HepG2 (cell line): ENCODE measurements around the gene SLC5A5. TPM values are rescaled to one million over a fixed set of nuclear protein-coding genes. Genes with fewer than 3 reads are reported as not detected.

Experiments
- FOXC1 ChIP-seq: sonication (generic); formaldehyde crosslinking; IDR thresholded peaks from 2 replicates; pipeline ENCODE4 v1.8.0; 2022; ENCODE audit warnings: mild to moderate bottlenecking, missing genetic modification reagents, borderline replicate concordance
- FOXP1 ChIP-seq, 2 experiments: fragments of 450-650 bp in 1 of 2; IDR thresholded peaks; 2 replicates each; pipeline ENCODE4 v1.6.1; 2017 to 2018; ENCODE audit warnings: antibody characterized with exemption in 1 of 2
- KAT7 ChIP-seq: IDR thresholded peaks from 2 replicates; pipeline ENCODE4 v1.6.1; 2018; ENCODE audit warnings: borderline replicate concordance, missing compliant biosample characterization
- KAT8 ChIP-seq: IDR thresholded peaks from 2 replicates; pipeline ENCODE4 v1.6.1; 2016; ENCODE audit warnings: missing genetic modification reagents, missing compliant biosample characterization
- POGZ ChIP-seq: sonication (generic); formaldehyde crosslinking; IDR thresholded peaks from 2 replicates; pipeline ENCODE4 v1.4.0; 2020; ENCODE audit warnings: mild to moderate bottlenecking, missing genetic modification reagents
- RARA ChIP-seq: IDR thresholded peaks from 2 replicates; pipeline ENCODE4 v1.6.1; 2016; ENCODE audit warnings: missing genetic modification reagents, missing compliant biosample characterization
- RXRB ChIP-seq: IDR thresholded peaks from 2 replicates; pipeline ENCODE4 v1.6.1; 2016; ENCODE audit warnings: borderline replicate concordance, missing genetic modification reagents, missing compliant biosample characterization
- SKI ChIP-seq: fragments of 450-650 bp; IDR thresholded peaks from one replicate; pipeline ENCODE4 v1.6.1; 2018; ENCODE audit warnings: mild to moderate bottlenecking; ENCODE audit not compliant: partially characterized antibody
- SMAD1 ChIP-seq: sonication (generic); formaldehyde crosslinking; IDR thresholded peaks from 2 replicates; pipeline ENCODE4 v1.4.0; 2020; ENCODE audit warnings: missing genetic modification reagents, low read depth, mild to moderate bottlenecking, borderline replicate concordance
- TAF15 ChIP-seq: fragments of 200-400 bp; formaldehyde crosslinking; IDR thresholded peaks from one replicate; pipeline ENCODE4 v1.6.1; 2018; ENCODE audit warnings: mild to moderate bottlenecking, low read depth, low read length; ENCODE audit not compliant: poor library complexity, severe bottlenecking
- ZBTB3 ChIP-seq: sonication (generic); formaldehyde crosslinking; IDR thresholded peaks from 2 replicates; pipeline ENCODE4 v1.4.0; 2020; ENCODE audit warnings: low read depth, mild to moderate bottlenecking, moderate library complexity, missing genetic modification reagents, borderline replicate concordance
- ZBTB33 ChIP-seq: sonication (generic); formaldehyde crosslinking; IDR thresholded peaks from 2 replicates; pipeline ENCODE4 v1.4.0; 2020; ENCODE audit warnings: missing genetic modification reagents
- ZNF18 ChIP-seq: sonication (generic); formaldehyde crosslinking; IDR thresholded peaks from 2 replicates; pipeline ENCODE4 v1.8.0; 2022; ENCODE audit warnings: mild to moderate bottlenecking, missing genetic modification reagents; ENCODE audit not compliant: insufficient replicate concordance
- ZNF572 ChIP-seq: sonication (generic); formaldehyde crosslinking; IDR thresholded peaks from 2 replicates; pipeline ENCODE4 v1.5.1; 2020; ENCODE audit warnings: mild to moderate bottlenecking, missing genetic modification reagents
- ZNF660 ChIP-seq: sonication (generic); formaldehyde crosslinking; IDR thresholded peaks from 2 replicates; pipeline ENCODE4 v1.5.1; 2020; ENCODE audit warnings: mild to moderate bottlenecking, low read depth, missing genetic modification reagents, borderline replicate concordance
- ZNF691 ChIP-seq: sonication (generic); formaldehyde crosslinking; IDR thresholded peaks from 2 replicates; pipeline ENCODE4 v1.4.0; 2020; ENCODE audit warnings: missing genetic modification reagents, low read depth, mild to moderate bottlenecking, borderline replicate concordance
- polyA plus RNA-seq, 8 experiments: library from polyadenylated mRNA; depleted of rRNA in 3 of 8; stranded (reverse) in 7 of 8; unstranded in 1 of 8; fragments of >200 nt; fragmentation: Illumina TruSeq in 4 of 8; extraction: Trizol in 4 of 8; gene quantifications; 2 replicates each; pipeline versions ENCODE4 v1.2.1 to v1.2.3, GENCODE V29; 2011 to 2016; ENCODE audit warnings: low read depth in 4 of 8, missing spikeins in 1 of 8, mixed read lengths in 1 of 8; ENCODE audit not compliant: insufficient read depth in 1 of 8
- total RNA-seq, 5 experiments: library from RNA; depleted of rRNA; stranded (reverse); fragments of >200 nt; fragmentation: Illumina TruSeq; extraction: Trizol; gene quantifications; 2 replicates each; pipeline ENCODE4 v1.2.3, GENCODE V29; 2016; ENCODE audit warnings: low read depth in 1 of 5

Gene SLC5A5
- total and polyA plus RNA-seq, 2 of the 13 experiments (the other 11 are each of a cell fraction or from before 2014, with no cell fraction given), result not detected

GRCh38 chr19:17889609-17890214, 18.0 kb downstream of the SLC5A5 start (continued):
- no peak for TF ChIP-seq ZNF691 (CRISPR knock-in tag)
- no peak for TF ChIP-seq KAT7 (CRISPR knock-in tag)
- peak; percentile 43; the same call in 1 of the 2 replicates for TF ChIP-seq RXRB (CRISPR knock-in tag)
- TF ChIP-seq ZBTB33, result no peak
- TF ChIP-seq KAT8 (CRISPR knock-in tag), result peak; percentile 46; the same call in 1 of the 2 replicates
- 0 out of 2 replicates have a peak, but pooled peaks have one; percentile 25 for TF ChIP-seq FOXC1 (CRISPR knock-in tag)
- no peak for TF ChIP-seq TAF15
- TF ChIP-seq SKI, result no peak
- no peak for TF ChIP-seq POGZ (CRISPR knock-in tag)
- peak; percentile 36; the same call in 1 of the 2 replicates for TF ChIP-seq RARA (CRISPR knock-in tag)
- no peak for TF ChIP-seq ZNF18 (CRISPR knock-in tag)
- no peak for TF ChIP-seq ZNF660 (CRISPR knock-in tag)
- no peak for TF ChIP-seq ZBTB3 (CRISPR knock-in tag)
- TF ChIP-seq SMAD1, result no peak
- TF ChIP-seq ZNF572 (CRISPR knock-in tag), result no peak
- TF ChIP-seq FOXP1 (IDR thresholded peaks at IDR 0.05), result no peak
- no peak for TF ChIP-seq FOXP1 (CRISPR knock-in tag; IDR thresholded peaks at IDR 0.05)
